ENCODE results near the gene EGFLAM. TPM values are rescaled to one million over a fixed set of nuclear protein-coding genes. Genes with fewer than 3 reads are reported as not detected.

Gene EGFLAM
- total and polyA plus RNA-seq, 2 experiments from 2014 or later = 0.24 to 1.9 TPM

DNA sequence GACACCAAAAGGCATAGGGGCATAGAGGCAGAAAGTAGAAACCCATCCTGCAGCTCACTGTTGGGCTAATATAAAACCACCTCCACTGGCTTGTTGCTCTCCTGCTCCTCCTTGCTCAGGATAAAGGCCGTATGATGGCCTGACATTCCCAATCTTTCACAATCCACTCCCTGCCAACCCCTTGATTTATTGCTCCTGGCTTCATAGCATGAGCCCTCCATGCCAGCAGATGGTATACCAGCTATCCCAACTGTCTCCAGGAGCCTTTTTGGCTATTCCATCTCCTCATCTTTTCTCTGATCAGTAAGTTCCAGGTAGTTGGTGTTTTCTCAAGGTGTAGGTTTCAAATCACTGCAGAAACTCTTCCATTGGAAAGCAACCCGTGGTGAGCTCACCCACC is 128.8 kb downstream of the EGFLAM start (continued):
- TF ChIP-seq EZH2phosphoT487 (IDR thresholded peaks at IDR 0.05; ENCODE audit: unreplicated experiment) = no peak
- no peak for TF ChIP-seq CREB1 (CRISPR knock-in tag; IDR thresholded peaks at IDR 0.05; ENCODE audit: low read depth)
- TF ChIP-seq POLR2AphosphoS5 (IDR thresholded peaks at IDR 0.05; ENCODE audit: low read depth) = no peak
- TF ChIP-seq, protein P1, sequence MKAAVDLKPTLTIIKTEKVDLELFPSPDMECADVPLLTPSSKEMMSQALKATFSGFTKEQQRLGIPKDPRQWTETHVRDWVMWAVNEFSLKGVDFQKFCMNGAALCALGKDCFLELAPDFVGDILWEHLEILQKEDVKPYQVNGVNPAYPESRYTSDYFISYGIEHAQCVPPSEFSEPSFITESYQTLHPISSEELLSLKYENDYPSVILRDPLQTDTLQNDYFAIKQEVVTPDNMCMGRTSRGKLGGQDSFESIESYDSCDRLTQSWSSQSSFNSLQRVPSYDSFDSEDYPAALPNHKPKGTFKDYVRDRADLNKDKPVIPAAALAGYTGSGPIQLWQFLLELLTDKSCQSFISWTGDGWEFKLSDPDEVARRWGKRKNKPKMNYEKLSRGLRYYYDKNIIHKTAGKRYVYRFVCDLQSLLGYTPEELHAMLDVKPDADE (IDR thresholded peaks at IDR 0.05) = no peak
- no peak for TF ChIP-seq JUNB (IDR thresholded peaks at IDR 0.05; ENCODE audit: unreplicated experiment)
- TF ChIP-seq ZNF114 (CRISPR knock-in tag; IDR thresholded peaks at IDR 0.05) = no peak
- TF ChIP-seq STAT1 (IDR thresholded peaks at IDR 0.05; ENCODE audit: unreplicated experiment) = no peak
- no peak for TF ChIP-seq ZNF331 (CRISPR knock-in tag; IDR thresholded peaks at IDR 0.05; ENCODE audit: low read depth)
- no peak for TF ChIP-seq NANOG (IDR thresholded peaks at IDR 0.05; ENCODE audit: borderline replicate concordance)
- TF ChIP-seq REST (IDR thresholded peaks at IDR 0.05; ENCODE audit: unreplicated experiment) = no peak

- H3K4me1 Mint-ChIP-seq = peaks cover 8% of the 10 kb centered on the region; the same call in 2 of the 3 replicates
- Histone ChIP-seq H3K79me2 (replicated peaks; ENCODE audit: insufficient read depth) (no peaks in the 10 kb centered on the region), H3K36me3 (ENCODE audit: insufficient read depth) (no peaks in the 10 kb centered on the region), H3K9me2 (ENCODE audit: insufficient read depth) (no peaks in the 10 kb centered on the region; the same call in 1 of the 2 replicates), H2AFZ (peak overlapping the region; percentile 69), H3K4me2 (no peak overlapping the region), H3K27ac (ENCODE audit: low read depth) (no peak overlapping the region), H3K4me1 (ENCODE audit: insufficient read depth) (no peaks in the 10 kb centered on the region), H4K20me1 (replicated peaks; ENCODE audit: insufficient read depth) (no peaks in the 10 kb centered on the region), H3K4me3 (no peak overlapping the region), H3K27me3 (ENCODE audit: insufficient read depth) (no peaks in the 10 kb centered on the region), H3F3A (replicated peaks; ENCODE audit: low read depth) (no peaks in the 10 kb centered on the region)
- peaks cover 4% of the 10 kb centered on the region for H3K27me3 Mint-ChIP-seq (ENCODE audit: insufficient read depth, low read depth, poor library complexity)
- DNase-seq (ENCODE audit: low spot score) (no peak), ATAC-seq (no peak)
- no peak overlapping the region for H3K4me3 Mint-ChIP-seq
- no peaks in the 10 kb centered on the region for H3K36me3 Mint-ChIP-seq (ENCODE audit: low read depth)
- no peak overlapping the region; the same call in 1 of the 2 replicates for H3K27ac Mint-ChIP-seq
- peaks cover 2% of the 10 kb centered on the region; the same call in 1 of the 3 replicates for H3K9me3 Mint-ChIP-seq
- TF ChIP-seq JUNB (IDR thresholded peaks at IDR 0.05; ENCODE audit: unreplicated experiment) = no peak
- TF ChIP-seq NANOG (IDR thresholded peaks at IDR 0.05; ENCODE audit: borderline replicate concordance) = no peak
- no peak for TF ChIP-seq CREB1 (CRISPR knock-in tag; IDR thresholded peaks at IDR 0.05; ENCODE audit: low read depth)
- TF ChIP-seq EZH2 (IDR thresholded peaks at IDR 0.05; ENCODE audit: low read depth, unreplicated experiment) = no peak
- no peak for TF ChIP-seq ZNF114 (CRISPR knock-in tag; IDR thresholded peaks at IDR 0.05)
- TF ChIP-seq POLR2AphosphoS5 (IDR thresholded peaks at IDR 0.05; ENCODE audit: low read depth) = no peak
- TF ChIP-seq REST (IDR thresholded peaks at IDR 0.05; ENCODE audit: unreplicated experiment) = no peak
- TF ChIP-seq CTCF (conservative IDR thresholded peaks at IDR 0.05; ENCODE audit: low read depth in 2 of 2) = no peak
Measured at GRCh38 chr5:38393636-38394035, 135.3 kb downstream of the EGFLAM start.

Measured in GM23338 (cell line).